Endothelial cell of umbilical vein (primary cell): ENCODE results near the gene TLCD3B.

ENCODE experiments used
- EZH2 ChIP-seq: IDR thresholded peaks from 2 replicates; pipeline ENCODE4 v1.6.1; 2012; ENCODE audit warnings: borderline replicate concordance, low read depth, mild to moderate bottlenecking, moderate library complexity, low read length, inconsistent platforms; ENCODE audit not compliant: severe bottlenecking
- POLR2A ChIP-seq: IDR thresholded peaks from 2 replicates; pipeline ENCODE4 v1.6.1; 2012; ENCODE audit warnings: low read depth, mild to moderate bottlenecking, control low read depth, low read length
- TF ChIP-seq, protein P1 (sequence below), 2 donors: IDR thresholded peaks; 1 replicate in 1 of 2; 2 replicates in 1 of 2; pipeline ENCODE4 v1.5.1; 2011; ENCODE audit warnings: low read length in 2 of 2, mild to moderate bottlenecking in 2 of 2, moderate library complexity in 2 of 2, control low read depth in 1 of 2, inconsistent platforms in 1 of 2, low read depth in 1 of 2; ENCODE audit not compliant: insufficient read depth in 1 of 2; ENCODE audit errors: extremely low read depth in 1 of 2

DNA sequence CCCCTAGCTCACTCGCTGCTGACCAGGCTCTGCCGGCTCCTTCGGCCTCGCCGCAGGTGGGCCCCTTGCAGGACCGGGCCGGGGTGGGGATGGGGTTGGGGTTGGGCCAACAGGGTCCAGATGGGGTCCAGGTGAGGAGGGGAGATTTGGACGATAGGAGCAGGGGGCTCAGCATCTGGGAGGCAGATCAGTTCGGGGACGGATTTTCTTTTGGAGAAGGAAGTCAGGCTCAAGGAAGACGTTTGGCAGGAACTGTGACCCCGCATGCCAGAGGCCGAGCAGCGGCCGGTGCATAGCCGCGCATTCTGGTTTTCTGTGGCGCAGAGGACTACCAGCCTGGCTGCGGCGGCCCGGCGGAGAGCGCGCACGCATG is 33.6 kb upstream of the TLCD3B start:
- TF ChIP-seq, protein P1, sequence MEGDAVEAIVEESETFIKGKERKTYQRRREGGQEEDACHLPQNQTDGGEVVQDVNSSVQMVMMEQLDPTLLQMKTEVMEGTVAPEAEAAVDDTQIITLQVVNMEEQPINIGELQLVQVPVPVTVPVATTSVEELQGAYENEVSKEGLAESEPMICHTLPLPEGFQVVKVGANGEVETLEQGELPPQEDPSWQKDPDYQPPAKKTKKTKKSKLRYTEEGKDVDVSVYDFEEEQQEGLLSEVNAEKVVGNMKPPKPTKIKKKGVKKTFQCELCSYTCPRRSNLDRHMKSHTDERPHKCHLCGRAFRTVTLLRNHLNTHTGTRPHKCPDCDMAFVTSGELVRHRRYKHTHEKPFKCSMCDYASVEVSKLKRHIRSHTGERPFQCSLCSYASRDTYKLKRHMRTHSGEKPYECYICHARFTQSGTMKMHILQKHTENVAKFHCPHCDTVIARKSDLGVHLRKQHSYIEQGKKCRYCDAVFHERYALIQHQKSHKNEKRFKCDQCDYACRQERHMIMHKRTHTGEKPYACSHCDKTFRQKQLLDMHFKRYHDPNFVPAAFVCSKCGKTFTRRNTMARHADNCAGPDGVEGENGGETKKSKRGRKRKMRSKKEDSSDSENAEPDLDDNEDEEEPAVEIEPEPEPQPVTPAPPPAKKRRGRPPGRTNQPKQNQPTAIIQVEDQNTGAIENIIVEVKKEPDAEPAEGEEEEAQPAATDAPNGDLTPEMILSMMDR (IDR thresholded peaks at IDR 0.05; ENCODE audit: extremely low read depth in 1 of 2, insufficient read depth in 1 of 2, low read depth in 1 of 2, low read length in 2 of 2) = no peak
- TF ChIP-seq EZH2 (no peak), POLR2A (no peak)
